H1 (cell line): ENCODE measurements around the gene APC2. TPM values are rescaled to one million over a fixed set of nuclear protein-coding genes. Genes with fewer than 3 reads are reported as not detected.

Experiments used
- CTCF ChIA-PET: fragments of 300-600 bp; sonication (Branson Sonifier 250); formaldehyde crosslinking; loops from one replicate; lab custom pipeline; 2021; ENCODE audit not compliant: partially characterized antibody; lab: Charles Lee
- POLR2A ChIA-PET: fragments of 300-600 bp; sonication (Branson Sonifier 250); formaldehyde crosslinking; loops from one replicate; lab custom pipeline; 2021; ENCODE audit warnings: inconsistent platforms; ENCODE audit not compliant: partially characterized antibody; lab: Charles Lee
- DNase-seq, 2 experiments: peaks; one replicate each; pipeline versions ENCODE4 v3.0.0 to v3.0.0-alpha.2; 2010 to 2022; ENCODE audit warnings: low spot score in 2 of 2, low read depth in 1 of 2, mixed read lengths in 1 of 2
- FAIRE-seq: peaks from 2 replicates; lab custom pipeline; 2011; peaks lifted over from hg19 to GRCh38; lab: Jason Lieb, UNC
- H2AFZ ChIP-seq: 2 replicates; pipeline ENCODE4 v1.8.1; 2012; ENCODE audit warnings: low read length, inconsistent platforms
- H2AK5ac ChIP-seq: 2 replicates; pipeline ENCODE4 v1.6.1; 2013; ENCODE audit warnings: low read depth, low read length
- H2BK120ac ChIP-seq: replicated peaks from 2 replicates; pipeline ENCODE3; 2013; ENCODE audit warnings: low read depth, low read length, inconsistent platforms
- H2BK12ac ChIP-seq: 2 replicates; pipeline ENCODE4 v1.6.1; 2013; ENCODE audit warnings: low read depth, low read length
- H2BK15ac ChIP-seq: 2 replicates; pipeline ENCODE4 v1.6.1; 2013; ENCODE audit warnings: low read length
- H2BK20ac ChIP-seq: 2 replicates; pipeline ENCODE4 v1.6.1; 2013; ENCODE audit warnings: low read length
- H2BK5ac ChIP-seq: 2 replicates; pipeline ENCODE4 v1.6.1; 2013; ENCODE audit warnings: low read depth, low read length
- H3K14ac ChIP-seq: 2 replicates; pipeline ENCODE4 v1.6.1; 2013; ENCODE audit warnings: inconsistent platforms; ENCODE audit not compliant: insufficient read length
- H3K18ac ChIP-seq: 2 replicates; pipeline ENCODE4 v1.6.1; 2013; ENCODE audit warnings: low read length; ENCODE audit errors: extremely low read depth
- H3K23ac ChIP-seq: 2 replicates; pipeline ENCODE4 v1.6.1; 2013; ENCODE audit warnings: inconsistent platforms; ENCODE audit not compliant: insufficient read length
- H3K23me2 ChIP-seq: 2 replicates; pipeline ENCODE4 v1.6.1; 2013; ENCODE audit warnings: low read depth, low read length
- H3K27ac ChIP-seq: 2 replicates; pipeline ENCODE4 v1.6.1; 2011; ENCODE audit warnings: low read depth, low read length, inconsistent platforms
- H3K27me3 ChIP-seq, 4 experiments: replicated peaks in 1 of 4; 1 replicate in 1 of 4; 2 replicates in 3 of 4; pipeline versions ENCODE4 v1.6.1 to v1.8.1; 2011 to 2013; ENCODE audit warnings: low read length in 3 of 4, mild to moderate bottlenecking in 3 of 4, inconsistent platforms in 2 of 4, mixed read lengths in 2 of 4, moderate library complexity in 1 of 4; ENCODE audit not compliant: control insufficient read depth in 3 of 4, insufficient read depth in 3 of 4; ENCODE audit errors: extremely low read depth in 1 of 4
- H3K36me3 ChIP-seq, 4 experiments: 2 replicates each; pipeline versions ENCODE4 v1.6.1 to v1.8.1; 2011 to 2013; ENCODE audit warnings: mild to moderate bottlenecking in 4 of 4, low read length in 3 of 4, moderate library complexity in 2 of 4, control low read depth in 1 of 4, inconsistent platforms in 1 of 4; ENCODE audit not compliant: insufficient read depth in 4 of 4, control insufficient read depth in 2 of 4
- H3K4ac ChIP-seq: replicated peaks from 2 replicates; pipeline ENCODE3; 2013; ENCODE audit warnings: low read length, low read depth, mixed read lengths, inconsistent platforms; ENCODE audit not compliant: insufficient read length
- H3K4me1 ChIP-seq, 4 experiments: replicated peaks in 1 of 4; 1 replicate in 1 of 4; 2 replicates in 3 of 4; pipeline versions ENCODE4 v1.6.1 to v1.8.1; 2011 to 2013; ENCODE audit warnings: low read length in 3 of 4, inconsistent platforms in 2 of 4, mixed read lengths in 1 of 4; ENCODE audit not compliant: insufficient read depth in 4 of 4, control insufficient read depth in 3 of 4
- H3K4me2 ChIP-seq, 2 experiments: 2 replicates each; pipeline versions ENCODE4 v1.6.1 to v1.8.1; 2011 to 2013; ENCODE audit warnings: low read depth in 2 of 2, low read length in 2 of 2, control low read depth in 1 of 2, inconsistent platforms in 1 of 2, mild to moderate bottlenecking in 1 of 2; ENCODE audit not compliant: insufficient read depth in 1 of 2
- H3K4me3 ChIP-seq, 4 experiments: fragments of 200-600, 300-600 bp in 1 of 4; sonication (generic), shearing (Covaris generic), sonication (Bioruptor Twin) in 1 of 4; 2 replicates each; pipeline versions ENCODE4 v1.5.1 to v1.8.1; 2011 to 2016; ENCODE audit warnings: low read length in 4 of 4, low read depth in 3 of 4, control low read depth in 2 of 4, inconsistent platforms in 2 of 4, mild to moderate bottlenecking in 2 of 4, mixed read lengths in 1 of 4, moderate library complexity in 1 of 4; ENCODE audit not compliant: insufficient read depth in 2 of 4; ENCODE audit errors: extremely low read depth in 1 of 4
- H3K56ac ChIP-seq: replicated peaks from 2 replicates; pipeline ENCODE3; 2013; ENCODE audit warnings: low read depth, mild to moderate bottlenecking, mixed read lengths, low read length, inconsistent platforms; ENCODE audit not compliant: insufficient read length
- H3K79me1 ChIP-seq: 2 replicates; pipeline ENCODE4 v1.6.1; 2013; ENCODE audit warnings: low read depth, low read length, control low read depth
- H3K79me2 ChIP-seq, 2 experiments: 2 replicates each; pipeline versions ENCODE4 v1.6.1 to v1.8.1; 2012 to 2013; ENCODE audit warnings: low read length in 2 of 2, mild to moderate bottlenecking in 2 of 2, inconsistent platforms in 1 of 2; ENCODE audit not compliant: insufficient read depth in 2 of 2, control insufficient read depth in 1 of 2
- H3K9ac ChIP-seq, 4 experiments: replicated peaks in 1 of 4; 1 replicate in 1 of 4; 2 replicates in 3 of 4; pipeline versions ENCODE4 v1.6.1 to v1.8.1; 2011 to 2013; ENCODE audit warnings: low read depth in 3 of 4, low read length in 3 of 4, control low read depth in 2 of 4, mild to moderate bottlenecking in 2 of 4, moderate library complexity in 2 of 4, inconsistent platforms in 1 of 4; ENCODE audit errors: extremely low read depth in 1 of 4
- H3K9me3 ChIP-seq, 2 experiments: 2 replicates each; pipeline versions ENCODE4 v1.6.1 to v1.8.1; 2012 to 2013; ENCODE audit warnings: mild to moderate bottlenecking in 2 of 2, moderate library complexity in 2 of 2, control low read depth in 1 of 2, inconsistent platforms in 1 of 2, low read depth in 1 of 2, low read length in 1 of 2, mixed read lengths in 1 of 2; ENCODE audit not compliant: insufficient read depth in 2 of 2
- H4K20me1 ChIP-seq, 2 experiments: replicated peaks in 1 of 2; 2 replicates each; pipeline versions ENCODE3 to v1.8.1; 2011 to 2013; ENCODE audit warnings: inconsistent platforms in 2 of 2, low read length in 2 of 2, mild to moderate bottlenecking in 1 of 2; ENCODE audit not compliant: insufficient read depth in 2 of 2, control insufficient read depth in 1 of 2
- H4K5ac ChIP-seq: 2 replicates; pipeline ENCODE4 v1.6.1; 2013; ENCODE audit warnings: low read length, low read depth, mixed read lengths, inconsistent platforms; ENCODE audit not compliant: insufficient read length
- H4K8ac ChIP-seq: 2 replicates; pipeline ENCODE4 v1.8.0; 2013; ENCODE audit warnings: mild to moderate bottlenecking, moderate library complexity, low read length, inconsistent platforms; ENCODE audit not compliant: insufficient read depth; ENCODE audit errors: extremely low read depth
- H4K91ac ChIP-seq: replicated peaks from 2 replicates; pipeline ENCODE3; 2013; ENCODE audit warnings: low read length, mixed read lengths, inconsistent platforms; ENCODE audit not compliant: insufficient read length
- BACH1 ChIP-seq: IDR thresholded peaks from 2 replicates; pipeline ENCODE4 v1.6.1; 2012; ENCODE audit warnings: low read length, improper control_type of control experiment
- CBX5 ChIP-seq: fragments of 300-800, 300-1000 bp; sonication (generic); IDR thresholded peaks from 2 replicates; pipeline ENCODE4 v1.7.1; 2016; ENCODE audit warnings: antibody characterized with exemption, low read length, low read depth
- FOSL1 ChIP-seq: IDR thresholded peaks from 2 replicates; pipeline ENCODE4 v1.6.1; 2011; ENCODE audit warnings: mild to moderate bottlenecking, low read depth, low read length, moderate library complexity; ENCODE audit not compliant: insufficient read depth
- HDAC6 ChIP-seq: IDR thresholded peaks from one replicate; pipeline ENCODE4 v1.7.1; 2012; ENCODE audit warnings: low read depth, mild to moderate bottlenecking, inconsistent platforms, low read length, moderate library complexity
- SIRT6 ChIP-seq: IDR thresholded peaks from one replicate; pipeline ENCODE4 v1.7.1; 2012; ENCODE audit warnings: low read length, inconsistent platforms
- SP4 ChIP-seq: IDR thresholded peaks from 2 replicates; pipeline ENCODE4 v1.6.1; 2012; ENCODE audit warnings: low read length, inconsistent platforms
- WGBS, 2 experiments: shearing (Covaris generic) in 1 of 2; methylation state at CpG; one replicate each; pipeline versions ENCODE4 v1.1.6 to v1.1.7; 2013 to 2015; ENCODE audit warnings: low lambda C conversion rate in 2 of 2, mixed read lengths in 2 of 2, inconsistent platforms in 1 of 2, low coverage in 1 of 2, missing lambda C conversion rate in 1 of 2; ENCODE audit not compliant: insufficient replicate concordance in 2 of 2, insufficient coverage in 1 of 2, insufficient read length in 1 of 2; ENCODE audit errors: extremely low coverage in 1 of 2, missing lambda C conversion rate in 1 of 2; 5-methylcytosine and 5-hydroxymethylcytosine counted together
- polyA plus RNA-seq, 7 experiments: library from polyadenylated mRNA; depleted of rRNA in 3 of 7; stranded (reverse) in 5 of 7; unstranded in 2 of 7; fragments of >200 nt in 5 of 7; fragments of 200-250 nt in 2 of 7; gene quantifications; 1 replicate in 5 of 7; 2 replicates in 1 of 7; 4 replicates in 1 of 7; pipeline versions ENCODE4 v1.2.1 to v1.2.3, GENCODE V29; 2011 to 2013; ENCODE audit warnings: missing spikeins in 2 of 7, mixed read lengths in 2 of 7
- total RNA-seq: library from RNA; stranded (reverse); fragmentation: NEBNext Ultra II Directional; extraction: Animal tissue kit (Norgen Biotek cat#: 25700); gene quantifications from 2 replicates; pipeline ENCODE4 v1.2.1, GENCODE V29; 2021

APC2 gene
- total and polyA plus RNA-seq, 2 of the 8 experiments (the other 6 are each of a cell fraction or from before 2014, with no cell fraction given), result 1.3 to 4.1 TPM

DNA sequence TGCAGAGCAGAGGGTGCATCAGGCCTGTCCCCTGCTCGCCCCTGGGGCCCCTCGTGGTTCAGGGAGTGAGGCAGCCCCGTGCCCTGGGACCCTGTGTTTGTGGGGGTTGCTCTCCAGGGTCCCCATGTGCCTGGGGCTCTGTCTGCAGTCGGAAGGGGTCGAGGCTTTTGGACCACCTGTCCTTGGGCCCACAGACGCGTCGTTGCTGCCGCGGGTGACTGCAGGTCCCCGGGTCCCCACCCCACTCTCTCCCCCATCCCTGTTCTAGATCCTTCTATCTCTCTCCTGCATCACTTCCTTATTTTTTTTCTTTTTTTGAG lies 38.3 kb downstream of the APC2 start:
- H2BK15ac ChIP-seq, result no peak overlapping the region
- POLR2A ChIA-PET, result interaction anchor here (0.9 to 1.0 kb wide), 2 partner anchors 13 to 17 kb away, joined by 3 read pairs; no protein-coding TSS in a partner anchor
- CTCF ChIA-PET, result no interaction called here
- no peak overlapping the region for H3K18ac ChIP-seq
- H3K4me1 ChIP-seq, result peaks cover 0 to 5% (median 2%) of the 10 kb centered on the region in 4 experiments; a peak in 4 of 7 replicates
- no peak for TF ChIP-seq CBX5
- no peak for TF ChIP-seq BACH1
- TF ChIP-seq HDAC6, result no peak
- no peak for TF ChIP-seq FOSL1
- TF ChIP-seq SIRT6, result no peak
- no peak for TF ChIP-seq SP4
- DNase-seq (no peak), FAIRE-seq (no peak)
- H2AK5ac ChIP-seq, result no peak overlapping the region
- H2BK5ac ChIP-seq, result no peak overlapping the region
- no peaks in the 10 kb centered on the region for H3K36me3 ChIP-seq
- H2BK12ac ChIP-seq, result peak overlapping the region; percentile 60; the same call in 1 of the 2 replicates
- no peak overlapping the region for H4K5ac ChIP-seq
- H4K91ac ChIP-seq, result no peak overlapping the region
- H3K79me1 ChIP-seq, result no peaks in the 10 kb centered on the region
- no peak overlapping the region for H3K23ac ChIP-seq
- peaks cover 5% of the 10 kb centered on the region; the same call in 1 of the 2 replicates for H3K23me2 ChIP-seq
- no peak overlapping the region for H3K56ac ChIP-seq
- H2BK120ac ChIP-seq, result no peak overlapping the region
- H2AFZ ChIP-seq, result no peak overlapping the region
- no peak overlapping the region for H4K8ac ChIP-seq
- no peaks in the 10 kb centered on the region for H3K9me3 ChIP-seq
- H4K20me1 ChIP-seq, result no peaks in the 10 kb centered on the region
- 90% methylated on average over 6 of the region's 11 CpGs; no CpG with 5 or more reads in 1 of the 2 experiments for WGBS, 2 experiments
- H3K4ac ChIP-seq, result no peak overlapping the region
- H3K14ac ChIP-seq, result no peak overlapping the region
- H2BK20ac ChIP-seq, result no peak overlapping the region
- H3K4me3 ChIP-seq, result no peak overlapping the region
- no peaks in the 10 kb centered on the region for H3K79me2 ChIP-seq
- peaks cover 3 to 17% (median 9%) of the 10 kb centered on the region in 4 experiments; a peak in 6 of 7 replicates for H3K27me3 ChIP-seq
- H3K27ac ChIP-seq, result no peak overlapping the region
- H3K4me2 ChIP-seq, result no peak overlapping the region
- no peak overlapping the region for H3K9ac ChIP-seq
